Activated CD8-positive, alpha-beta memory T cell treated with anti-CD3 and anti-CD28 coated beads for 36 hours (primary cell): ENCODE results near the gene ZNF521. TPM values are rescaled to one million over a fixed set of nuclear protein-coding genes. Genes with fewer than 3 reads are reported as not detected.

Experiments used
- CTCF ChIA-PET: fragments of 350-600 bp; sonication (Branson Sonifier 250); formaldehyde crosslinking; loops from one replicate; lab custom pipeline; 2021; ENCODE audit warnings: antibody characterized with exemption; lab: Charles Lee
- POLR2A ChIA-PET: fragments of 350-600 bp; sonication (Branson Sonifier 250); formaldehyde crosslinking; loops from one replicate; lab custom pipeline; 2021; ENCODE audit warnings: antibody characterized with exemption; lab: Charles Lee
- total RNA-seq, 2 experiments: library from RNA; stranded (reverse); gene quantifications; one replicate each; pipeline ENCODE4 v1.2.3, GENCODE V29; 2021

Gene ZNF521
- total RNA-seq, 2 experiments from 2014 or later = not detected

GRCh38 chr18:25341831-25342230 is 10.1 kb downstream of the ZNF521 start:
- CTCF ChIA-PET = no interaction called here
- POLR2A ChIA-PET = no interaction called here

GRCh38 chr18:25340762-25341161 is 11.2 kb downstream of the ZNF521 start:
- CTCF ChIA-PET = interaction anchor here (0.6 kb wide), 1 partner anchor 18 kb away, joined by 3 read pairs; no protein-coding TSS in a partner anchor
- POLR2A ChIA-PET = no interaction called here

- CTCF ChIA-PET = no interaction called here
- POLR2A ChIA-PET = no interaction called here
Measured at GRCh38 chr18:25335676-25336075, 16.3 kb downstream of the ZNF521 start.

GRCh38 chr18:25335062-25335461 is 16.9 kb downstream of the ZNF521 start:
- CTCF ChIA-PET = no interaction called here
- POLR2A ChIA-PET = no interaction called here

- CTCF ChIA-PET = no interaction called here
- POLR2A ChIA-PET = no interaction called here
Measured at GRCh38 chr18:25334588-25334987, 17.4 kb downstream of the ZNF521 start.

GRCh38 chr18:25332002-25332401 is 20.0 kb downstream of the ZNF521 start:
- ChIA-PET POLR2A (no interaction called here), CTCF (no interaction called here)

GRCh38 chr18:25329783-25330182 is 22.2 kb downstream of the ZNF521 start:
- ChIA-PET CTCF (no interaction called here), POLR2A (no interaction called here)

- CTCF ChIA-PET = no interaction called here
- POLR2A ChIA-PET = no interaction called here
Measured at GRCh38 chr18:25327584-25327983, 24.4 kb downstream of the ZNF521 start.

GRCh38 chr18:25326361-25326952 is 25.5 kb downstream of the ZNF521 start:
- ChIA-PET POLR2A (no interaction called here), CTCF (no interaction called here)

GRCh38 chr18:25322806-25323205 is 29.2 kb downstream of the ZNF521 start:
- ChIA-PET POLR2A (no interaction called here), CTCF (interaction anchor here (0.7 kb wide), 1 partner anchor 18 kb away, joined by 3 read pairs; no protein-coding TSS in a partner anchor)

GRCh38 chr18:25316381-25317018 is 35.5 kb downstream of the ZNF521 start:
- ChIA-PET POLR2A (no interaction called here), CTCF (no interaction called here)

GRCh38 chr18:25314838-25315190 is 37.2 kb downstream of the ZNF521 start:
- ChIA-PET POLR2A (no interaction called here), CTCF (no interaction called here)

- POLR2A ChIA-PET = no interaction called here
- CTCF ChIA-PET = no interaction called here
Measured at GRCh38 chr18:25314151-25314837, 37.7 kb downstream of the ZNF521 start.

GRCh38 chr18:25313268-25313667 is 38.7 kb downstream of the ZNF521 start:
- CTCF ChIA-PET = no interaction called here
- POLR2A ChIA-PET = no interaction called here

- CTCF ChIA-PET = no interaction called here
- POLR2A ChIA-PET = no interaction called here
Measured at GRCh38 chr18:25310045-25310444, 41.9 kb downstream of the ZNF521 start.

GRCh38 chr18:25308381-25308780 is 43.6 kb downstream of the ZNF521 start:
- CTCF ChIA-PET = no interaction called here
- POLR2A ChIA-PET = no interaction called here

GRCh38 chr18:25307192-25307591 is 44.8 kb downstream of the ZNF521 start:
- POLR2A ChIA-PET = no interaction called here
- CTCF ChIA-PET = no interaction called here

- POLR2A ChIA-PET = no interaction called here
- CTCF ChIA-PET = no interaction called here
Measured at GRCh38 chr18:25306671-25307070, 45.3 kb downstream of the ZNF521 start.

GRCh38 chr18:25305584-25305983 is 46.4 kb downstream of the ZNF521 start:
- ChIA-PET POLR2A (no interaction called here), CTCF (no interaction called here)

GRCh38 chr18:25300492-25300891 is 51.5 kb downstream of the ZNF521 start:
- ChIA-PET CTCF (no interaction called here), POLR2A (no interaction called here)
